Ovary (tissue), 9 donors: ENCODE results near the gene KANSL1L. TPM values are rescaled to one million over a fixed set of nuclear protein-coding genes. Genes with fewer than 3 reads are reported as not detected.

Experiments
- DNase-seq, 5 donors: peaks; one replicate each; pipeline ENCODE4 v3.0.0-alpha.2; 2019 to 2020
- H3K27ac ChIP-seq, 2 donors: fragments of 200-600 bp; one replicate each; pipeline versions ENCODE4 v1.5.1 to v1.8.0; 2019 to 2022
- H3K27me3 ChIP-seq: fragments of 200-600 bp; one replicate; pipeline ENCODE4 v1.8.0; 2022
- H3K36me3 ChIP-seq: fragments of 200-600 bp; sonication (generic); one replicate; pipeline ENCODE4 v1.5.1; 2019
- H3K4me1 ChIP-seq: one replicate; pipeline ENCODE4 v1.8.1; 2013; ENCODE audit warnings: mild to moderate bottlenecking, moderate library complexity; ENCODE audit not compliant: insufficient read depth
- H3K4me3 ChIP-seq: fragments of 200-600 bp; sonication (generic); one replicate; pipeline ENCODE4 v1.5.1; 2017
- H3K9me3 ChIP-seq, 2 donors: fragments of 200-600 bp in 1 of 2; sonication (generic) in 1 of 2; one replicate each; pipeline versions ENCODE4 v1.5.1 to v1.8.1; 2013 to 2019; ENCODE audit warnings: mild to moderate bottlenecking in 1 of 2, moderate library complexity in 1 of 2
- CTCF ChIP-seq, 3 donors: fragments of 450-650 bp in 2 of 3; fragments of 200-600 bp in 1 of 3; IDR thresholded peaks; one replicate each; pipeline versions ENCODE4 v1.5.1 to v1.8.0; 2016 to 2022; ENCODE audit warnings: antibody characterized with exemption in 3 of 3, mild to moderate bottlenecking in 1 of 3
- EP300 ChIP-seq: sonication (generic); formaldehyde crosslinking; IDR thresholded peaks from one replicate; pipeline ENCODE4 v1.6.1; 2017; ENCODE audit warnings: antibody characterized with exemption
- POLR2A ChIP-seq: fragments of 450-650 bp; IDR thresholded peaks from one replicate; pipeline ENCODE4 v1.6.1; 2017; ENCODE audit warnings: antibody characterized with exemption, mild to moderate bottlenecking, moderate library complexity
- WGBS, 3 donors: extraction: QIAGEN DNeasy Blood & Tissue Kit in 1 of 3; methylation state at CpG; one replicate each; pipeline versions ENCODE4 v1.1.5 to v1.1.7; 2013 to 2017; 5-methylcytosine and 5-hydroxymethylcytosine counted together
- intact Hi-C, 4 donors: fragments of 100-400 bp; cut with DNase I; formaldehyde crosslinking; loops; one replicate each; pipeline versions ENCODE4 v1.11.0 to v1.15.1; 2022 to 2023
- polyA plus RNA-seq, 2 donors: library from polyadenylated mRNA; stranded (reverse); fragments of 200-250 nt in 1 of 2; fragments of 350-450 nt in 1 of 2; fragmentation: Illumina TruSeq in 1 of 2; extraction: RNeasy Lipid Tissue Mini Kit (QIAGEN cat#74804) in 1 of 2; gene quantifications; one replicate each; pipeline ENCODE4 v1.2.3, GENCODE V29; 2013 to 2014
- total RNA-seq, 7 donors: library from RNA; depleted of rRNA in 2 of 7; stranded (reverse); fragments of >200 nt in 2 of 7; fragmentation: NEBNext Ultra II Directional in 3 of 7; extraction: Animal tissue kit (Norgen Biotek cat#: 25700) in 3 of 7; gene quantifications; one replicate each; pipeline versions ENCODE4 v1.1.0 to v1.2.4, GENCODE V29; 2016 to 2023
- donor health status: DM: no; HTN: no; CAD: no; lungs with moderate emphysema.
- donor health status: DM: no; HTN: no; CAD: no.
- donor health status: Bipolar disorder and iron deficiency.
- donor health status: DM: yes; HTN: yes; CAD: no.
- donor health status: DM: no; HTN: no; CAD: no.
- donor health status: DM: yes; HTN: yes; CAD: no.

The KANSL1L gene
- total and polyA plus RNA-seq, 9 donors = 20.5 to 47.1 (median 36.1) TPM

GRCh38 chr2:210167227-210167626 is 4.0 kb downstream of the KANSL1L start:
- no peaks in the 10 kb centered on the region for H3K27me3 ChIP-seq
- H3K27ac ChIP-seq = peak overlapping the region in 1 of 2 donors; percentile 100
- WGBS, 3 donors = 2 to 5% (median 4%) methylated on average over 1 of the region's 1 CpG
- no peak for TF ChIP-seq CTCF (IDR thresholded peaks at IDR 0.05)
- TF ChIP-seq EP300 = no peak
- TF ChIP-seq POLR2A = no peak
- intact Hi-C loops = no loop called here
- DNase-seq = no peak
- peaks cover 1% of the 10 kb centered on the region for H3K4me1 ChIP-seq
- no peaks in the 10 kb centered on the region for H3K9me3 ChIP-seq
- H3K36me3 ChIP-seq = no peaks in the 10 kb centered on the region
- H3K4me3 ChIP-seq = no peak overlapping the region

- TF ChIP-seq CTCF (IDR thresholded peaks at IDR 0.05) (no peak), EP300 (no peak)
- intact Hi-C loops = no loop called here
- no peaks in the 10 kb centered on the region for H3K27me3 ChIP-seq
- H3K9me3 ChIP-seq = no peaks in the 10 kb centered on the region
- DNase-seq = no peak
- 24 to 34% (median 25%) methylated on average over 6 of the region's 6 CpGs for WGBS, 3 donors
- H3K4me3 ChIP-seq = no peak overlapping the region
- H3K27ac ChIP-seq = no peak overlapping the region
- H3K36me3 ChIP-seq = no peaks in the 10 kb centered on the region
- H3K4me1 ChIP-seq = peaks cover 1% of the 10 kb centered on the region
Observed at GRCh38 chr2:210162466-210163124, 8.6 kb downstream of the KANSL1L start.

- no peaks in the 10 kb centered on the region for H3K27me3 ChIP-seq
- intact Hi-C loops = no loop called here
- no peak overlapping the region for H3K4me3 ChIP-seq
- DNase-seq = no peak
- 96 to 98% (median 98%) methylated on average over 3 of the region's 3 CpGs for WGBS, 3 donors
- TF ChIP-seq EP300 = no peak
- TF ChIP-seq POLR2A = no peak
- TF ChIP-seq CTCF (IDR thresholded peaks at IDR 0.05) = no peak
- no peaks in the 10 kb centered on the region for H3K4me1 ChIP-seq
- no peaks in the 10 kb centered on the region for H3K36me3 ChIP-seq
- no peaks in the 10 kb centered on the region for H3K9me3 ChIP-seq
- no peak overlapping the region for H3K27ac ChIP-seq
Observed at GRCh38 chr2:210159059-210159458, 12.2 kb downstream of the KANSL1L start.

GRCh38 chr2:210158236-210158635 is 13.0 kb downstream of the KANSL1L start:
- Histone ChIP-seq H3K27me3 (no peaks in the 10 kb centered on the region), H3K4me1 (no peaks in the 10 kb centered on the region), H3K27ac (no peak overlapping the region), H3K4me3 (no peak overlapping the region), H3K36me3 (no peaks in the 10 kb centered on the region), H3K9me3 (no peaks in the 10 kb centered on the region)
- WGBS, 3 donors = 88 to 93% (median 92%) methylated on average over 2 of the region's 2 CpGs
- no peak for TF ChIP-seq POLR2A
- no peak for TF ChIP-seq CTCF (IDR thresholded peaks at IDR 0.05)
- TF ChIP-seq EP300 = no peak
- no peak for DNase-seq
- intact Hi-C loops = no loop called here
